Activated CD8-positive, alpha-beta memory T cell treated with anti-CD3 and anti-CD28 coated beads, Interleukin-2, amount 50 U/mL, for 24 hours (primary cell): ENCODE results near the gene IGHMBP2.

Experiments used
- DNase-seq: peaks from one replicate; pipeline ENCODE4 v3.0.0-alpha.2; 2020; ENCODE audit errors: extremely low read depth

The IGHMBP2 gene

DNA sequence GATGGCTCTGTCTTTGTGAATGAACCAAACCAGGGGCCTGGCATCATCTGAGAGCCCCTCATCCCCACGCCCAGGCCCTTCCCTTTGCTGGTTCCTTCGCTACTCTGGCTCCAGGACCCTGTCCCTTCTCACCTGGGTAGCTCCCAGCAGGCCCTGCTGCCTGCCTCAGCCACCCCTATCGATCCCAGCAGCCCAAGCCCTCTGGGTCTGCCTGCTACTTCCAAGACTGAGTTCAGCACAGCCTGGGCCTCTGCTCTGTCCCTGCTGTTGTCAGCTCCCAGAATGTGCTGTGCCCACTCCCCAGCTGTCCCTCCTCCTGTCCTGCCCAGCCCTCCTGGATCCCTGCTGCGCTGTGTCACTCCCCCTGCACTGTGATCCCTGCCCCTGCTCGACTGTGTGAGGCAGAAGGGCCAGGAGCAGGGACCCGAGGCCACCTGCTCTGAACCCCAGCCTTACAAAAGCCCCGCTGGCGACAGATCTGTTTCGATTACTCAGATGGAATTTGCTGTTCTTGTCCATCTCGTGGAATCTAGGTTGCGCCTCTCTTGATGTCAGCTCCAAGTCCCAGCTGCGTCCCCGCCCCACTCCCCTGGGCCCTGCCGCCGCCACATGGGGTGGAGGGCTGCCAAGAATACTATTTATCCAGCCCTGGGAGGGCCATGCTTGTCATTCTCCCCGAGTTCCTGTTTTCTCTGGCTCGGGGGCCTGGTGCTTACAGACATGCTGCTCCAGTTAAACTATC, 13.0 kb upstream of the IGHMBP2 start:
- DNase-seq, result no peak

DNA sequence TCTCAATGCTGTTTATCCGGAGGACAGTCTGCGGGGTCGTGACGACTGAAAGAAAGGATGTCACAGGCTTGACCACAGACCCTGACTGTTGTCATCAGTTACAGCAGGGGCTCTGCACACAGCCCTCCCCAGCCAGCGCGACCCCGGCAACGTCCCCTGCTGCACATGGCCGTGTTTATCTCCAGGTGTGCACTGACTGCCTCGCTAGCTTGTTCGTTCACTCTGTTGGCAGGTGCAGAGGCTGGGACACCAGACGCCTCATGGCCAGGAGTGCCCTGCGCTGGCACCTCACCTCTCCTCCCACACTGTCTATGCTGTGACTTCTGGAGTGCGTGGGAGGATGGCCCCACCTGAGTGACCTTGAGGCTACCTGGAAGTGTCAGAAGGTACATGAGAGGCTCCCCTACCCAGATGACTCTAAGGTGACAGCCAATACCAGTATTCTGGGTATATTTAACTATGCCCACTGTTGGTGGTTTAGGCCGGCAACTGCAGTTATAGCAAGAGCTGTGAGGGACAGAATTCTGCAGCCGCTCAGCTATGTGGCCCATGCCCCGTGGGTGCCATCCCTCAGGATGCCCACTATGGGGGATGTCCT, 12.2 kb upstream of the IGHMBP2 start:
- DNase-seq, result no peak

DNA sequence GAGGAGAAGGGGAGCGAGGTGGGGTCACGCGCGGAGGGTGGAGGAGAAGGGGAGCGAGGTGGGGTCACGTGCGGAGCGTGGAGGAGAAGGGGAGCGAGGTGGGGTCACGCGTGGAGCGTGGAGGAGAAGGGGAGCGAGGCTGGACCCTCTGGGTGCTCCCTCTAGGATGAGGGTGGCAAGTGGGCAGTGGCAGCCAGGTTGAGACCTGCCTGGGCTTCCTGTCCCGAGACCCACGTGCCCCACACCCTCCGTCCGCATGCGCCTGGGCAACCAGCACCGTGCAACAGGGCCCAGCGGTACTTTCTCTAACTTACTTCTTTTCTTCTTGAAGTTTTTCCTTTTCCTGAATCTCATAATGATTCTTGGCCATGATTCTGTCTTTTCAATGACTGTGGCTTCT, 11.1 kb upstream of the IGHMBP2 start:
- DNase-seq, result no peak

DNA sequence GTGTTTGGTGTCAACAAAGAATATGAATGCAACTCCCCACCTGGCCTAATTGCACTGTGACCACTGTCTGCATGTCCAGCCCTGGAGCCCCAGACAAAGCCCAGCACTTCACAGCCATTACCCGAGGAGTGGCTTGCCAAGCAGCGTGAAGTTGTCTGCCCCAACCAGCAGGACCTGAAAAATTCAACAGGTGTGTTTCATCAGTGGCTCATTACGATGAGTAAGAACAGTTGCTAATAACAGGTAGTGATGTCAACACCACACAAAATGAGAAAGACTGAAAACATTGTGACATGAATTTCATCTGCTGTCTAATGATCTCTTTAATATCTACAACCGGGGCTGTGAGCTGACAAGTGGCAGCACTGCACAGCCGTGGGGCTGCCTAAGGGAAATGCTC, 10.4 kb upstream of the IGHMBP2 start:
- DNase-seq, result no peak

DNA sequence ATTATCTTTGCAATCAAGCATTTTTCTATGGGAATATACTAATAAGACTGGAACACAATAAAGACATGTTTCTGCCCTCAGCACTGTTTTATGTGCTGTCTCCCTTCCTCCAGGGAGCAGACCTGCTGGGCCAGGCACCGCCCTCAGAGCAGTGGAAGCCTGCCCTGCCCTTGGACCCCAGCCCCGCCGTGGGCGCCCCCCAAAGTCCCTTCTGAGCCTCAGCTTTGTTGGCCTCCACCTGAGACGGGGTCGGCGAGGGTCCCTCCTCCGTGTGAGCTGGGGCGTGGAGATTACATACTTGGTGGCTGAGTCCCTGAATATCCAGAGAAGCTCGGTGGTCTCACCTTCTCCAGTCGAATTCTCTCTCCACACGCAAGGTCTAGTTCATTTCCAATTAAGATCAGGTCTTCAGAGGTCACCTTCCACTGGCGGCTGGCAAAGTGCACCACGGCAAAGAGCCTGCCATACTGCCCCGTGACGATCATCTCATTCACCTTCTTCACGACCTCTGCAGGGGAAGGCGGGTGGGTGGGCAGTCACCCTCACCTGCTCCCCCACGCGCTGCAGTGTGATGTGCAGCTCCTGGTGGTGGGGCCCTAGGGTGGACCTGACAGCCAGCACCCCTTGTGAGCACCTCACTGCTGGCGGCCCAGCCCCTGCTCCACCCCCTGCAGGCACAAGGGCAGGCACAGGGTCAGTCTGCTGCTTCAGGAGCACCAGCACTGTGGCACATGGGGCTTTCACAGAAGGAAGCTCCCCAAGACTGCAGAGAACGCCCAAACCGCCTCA, 7.3 kb upstream of the IGHMBP2 start:
- no peak for DNase-seq

DNA sequence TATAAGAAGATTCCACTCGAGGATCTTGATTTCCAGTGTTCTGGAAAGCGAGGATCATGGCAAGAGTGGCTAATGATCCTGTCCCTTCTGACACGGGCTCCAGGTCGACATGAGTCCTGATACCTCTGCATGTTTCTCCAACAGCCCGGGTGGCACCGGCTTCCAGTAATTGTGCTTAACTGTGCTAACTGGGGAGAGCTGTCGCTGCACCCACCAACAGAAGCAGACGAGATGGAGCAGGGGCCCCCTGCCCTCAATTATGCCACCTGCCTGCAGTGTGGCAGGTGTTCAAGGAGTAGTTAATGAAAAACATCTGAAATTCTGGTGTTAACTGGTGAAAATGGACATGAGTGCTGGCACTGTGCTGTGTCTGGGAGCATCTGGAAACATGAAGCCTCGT, 6.2 kb upstream of the IGHMBP2 start:
- DNase-seq, result no peak

DNA sequence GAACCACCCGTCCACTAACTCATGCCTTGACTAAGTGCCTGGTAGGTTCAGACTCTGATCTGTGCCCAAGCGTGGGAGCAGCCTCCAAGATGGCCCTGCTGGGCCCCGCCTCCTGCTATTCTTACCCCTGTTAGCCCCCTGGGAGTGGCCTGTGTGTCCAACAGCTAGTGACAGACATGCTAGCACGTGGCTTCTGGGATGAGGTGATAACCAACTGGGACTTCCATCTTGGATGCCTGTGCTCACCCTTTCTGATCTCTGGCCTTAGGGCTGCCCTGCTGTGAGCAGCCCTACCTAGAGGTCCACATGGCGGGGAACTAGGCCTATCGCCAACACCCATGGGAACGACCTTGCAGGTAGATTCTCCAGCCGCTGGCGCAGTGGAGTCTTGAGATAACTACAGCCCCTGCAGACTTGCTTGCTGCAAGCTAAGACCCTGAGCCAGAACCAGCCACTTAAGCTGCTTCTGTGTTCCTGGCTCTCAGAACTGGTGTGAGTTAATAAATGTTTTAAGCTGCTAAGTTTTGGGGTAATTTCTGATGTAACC, 2.8 kb upstream of the IGHMBP2 start:
- no peak for DNase-seq

DNA sequence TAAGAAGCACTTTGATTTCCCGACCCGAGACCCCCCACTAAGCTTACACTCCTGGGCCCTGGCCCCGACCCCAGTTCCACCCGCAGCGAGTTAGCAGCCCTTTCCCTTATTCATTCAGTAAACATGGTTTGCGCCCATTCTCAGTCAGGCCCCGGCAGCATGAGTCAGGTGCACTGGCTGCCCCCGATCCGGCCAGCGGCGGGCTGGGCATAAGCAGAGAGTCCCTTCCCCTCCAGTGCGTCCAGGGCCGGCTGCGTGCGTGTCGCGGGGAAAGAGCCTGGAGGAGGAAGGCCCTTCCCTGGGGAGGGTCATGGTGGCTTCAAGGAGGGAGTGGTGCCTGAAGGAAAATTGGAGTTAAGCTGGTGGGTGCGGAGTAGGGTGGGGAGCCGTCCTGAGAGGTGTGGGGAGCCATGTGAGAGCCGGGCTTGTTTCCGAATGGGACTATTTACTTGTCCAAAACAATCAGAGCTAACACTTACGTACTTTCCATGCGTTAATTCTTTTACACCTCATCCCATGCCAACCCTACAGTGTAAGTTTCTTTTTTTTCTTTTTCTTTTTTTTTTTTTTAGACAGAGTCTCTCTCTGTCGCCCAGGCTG, 657 bp downstream of the IGHMBP2 start:
- no peak for DNase-seq

DNA sequence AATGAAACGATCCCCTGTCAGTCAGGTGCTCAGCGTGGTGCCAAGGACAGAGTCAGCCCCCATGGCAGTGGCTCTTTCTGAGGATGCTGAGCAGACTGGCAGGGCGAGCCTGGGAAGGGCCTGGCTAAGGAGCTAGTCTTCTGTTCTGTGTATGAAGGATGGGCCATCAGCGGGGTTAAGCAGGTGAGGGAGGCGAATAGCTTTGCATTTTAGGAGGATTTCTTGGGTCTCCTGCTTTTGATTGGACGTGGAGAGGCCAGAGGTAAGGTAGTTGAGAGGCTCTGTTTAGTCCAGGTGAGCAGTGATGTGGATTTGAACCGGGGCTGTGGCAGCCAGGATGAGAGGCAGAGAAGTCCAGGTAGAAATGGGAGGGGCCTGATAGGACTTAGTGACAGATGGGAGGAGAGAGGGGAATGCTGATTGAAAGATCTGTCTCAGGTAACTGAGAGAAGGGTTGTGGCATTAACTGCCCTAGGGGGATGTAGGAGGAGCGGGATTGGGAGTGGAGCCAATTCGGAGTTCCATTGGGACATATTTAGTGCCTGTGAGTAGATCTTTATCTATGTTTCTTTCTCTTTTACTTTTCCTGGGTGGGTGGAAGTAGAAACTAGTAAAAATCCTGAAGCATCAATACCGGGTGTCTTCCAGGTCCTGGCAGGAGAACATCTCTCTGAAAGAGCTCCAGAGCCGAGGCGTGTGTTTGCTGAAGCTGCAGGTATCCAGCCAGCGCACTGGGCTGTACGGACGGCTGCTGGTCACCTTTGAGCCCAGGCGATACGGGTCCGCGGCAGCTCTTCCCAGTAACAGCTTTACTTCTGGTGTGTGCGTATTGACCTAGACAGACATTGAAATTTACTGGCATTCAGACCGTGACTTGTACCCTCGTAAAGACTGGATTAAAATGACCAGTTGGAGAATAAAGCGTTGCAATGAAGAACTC, 2.0 kb downstream of the IGHMBP2 start:
- DNase-seq, result no peak

DNA sequence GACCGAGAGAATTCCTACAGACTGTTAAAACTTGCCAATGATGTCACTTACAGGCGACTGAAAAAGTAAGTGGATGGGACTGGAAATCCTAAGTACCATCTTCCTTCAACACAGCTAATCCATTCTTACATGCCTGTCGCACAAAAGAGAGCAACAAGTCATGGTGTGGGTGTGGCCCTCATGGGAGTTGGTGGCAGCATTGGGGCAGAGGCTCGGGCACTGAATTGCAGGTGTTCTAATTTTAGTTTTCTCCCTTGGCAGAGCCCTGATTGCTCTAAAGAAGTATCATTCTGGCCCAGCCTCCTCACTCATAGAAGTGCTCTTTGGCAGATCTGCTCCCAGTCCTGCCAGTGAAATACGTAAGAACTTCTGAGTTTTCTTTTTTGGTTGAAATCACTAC, 4.6 kb downstream of the IGHMBP2 start:
- no peak for DNase-seq

DNA sequence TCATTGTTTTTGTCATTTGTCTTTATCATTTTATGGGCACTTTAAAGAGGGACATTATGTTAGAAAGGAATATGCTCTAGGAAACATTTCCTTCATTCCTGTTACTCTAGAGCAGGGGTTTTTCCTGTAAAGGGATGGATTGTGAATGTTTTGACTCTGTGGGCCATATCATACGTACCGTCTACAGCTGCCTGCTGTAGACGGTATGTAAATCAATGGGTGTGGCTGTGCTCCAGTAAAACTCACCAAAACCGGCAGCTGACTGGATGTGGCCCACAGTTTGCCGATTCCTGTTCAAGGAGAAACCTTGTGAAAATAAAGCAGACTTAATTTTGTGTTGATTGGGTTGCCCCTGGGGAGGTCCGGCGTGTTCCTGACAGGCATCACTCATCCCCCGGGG, 7.3 kb downstream of the IGHMBP2 start:
- no peak for DNase-seq

DNA sequence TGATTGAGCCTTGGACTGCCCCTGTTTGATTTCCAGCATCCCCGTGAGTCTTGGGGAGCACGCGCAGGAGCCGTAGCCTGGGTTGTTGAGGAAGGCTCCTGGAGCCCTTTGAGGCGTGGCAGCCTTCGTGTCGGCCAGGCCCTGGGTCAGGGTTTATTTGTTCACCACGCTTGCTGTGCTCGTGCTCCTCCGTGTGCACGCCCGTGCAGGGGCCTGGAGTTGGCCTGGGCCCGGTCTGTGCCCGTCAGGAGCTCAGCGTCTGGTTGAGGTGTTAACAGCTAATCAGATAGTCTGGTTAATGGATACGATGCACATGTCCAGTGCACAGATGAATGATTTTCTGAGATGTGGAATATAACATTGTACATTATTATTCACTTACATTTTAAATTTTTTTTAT, 8.0 kb downstream of the IGHMBP2 start:
- DNase-seq, result no peak

DNA sequence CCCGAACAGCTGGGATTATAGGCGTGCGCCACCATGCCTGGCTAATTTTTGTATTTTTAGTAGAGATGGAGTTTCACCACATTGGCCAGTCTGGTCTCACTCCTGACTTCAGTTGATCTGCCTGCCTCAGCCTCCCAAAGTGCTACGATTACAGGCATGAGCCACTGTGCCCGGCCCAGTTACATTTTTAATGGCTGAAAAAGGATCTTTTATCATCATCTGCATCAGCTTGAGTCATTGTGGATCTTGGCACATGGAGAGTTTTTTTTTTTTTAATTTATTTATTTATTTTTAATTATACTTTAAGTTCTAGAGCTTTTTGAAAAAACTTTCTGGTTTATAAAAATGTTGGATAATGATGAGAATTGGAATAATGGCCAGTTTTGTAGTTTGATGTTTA, 8.6 kb downstream of the IGHMBP2 start:
- no peak for DNase-seq

DNA sequence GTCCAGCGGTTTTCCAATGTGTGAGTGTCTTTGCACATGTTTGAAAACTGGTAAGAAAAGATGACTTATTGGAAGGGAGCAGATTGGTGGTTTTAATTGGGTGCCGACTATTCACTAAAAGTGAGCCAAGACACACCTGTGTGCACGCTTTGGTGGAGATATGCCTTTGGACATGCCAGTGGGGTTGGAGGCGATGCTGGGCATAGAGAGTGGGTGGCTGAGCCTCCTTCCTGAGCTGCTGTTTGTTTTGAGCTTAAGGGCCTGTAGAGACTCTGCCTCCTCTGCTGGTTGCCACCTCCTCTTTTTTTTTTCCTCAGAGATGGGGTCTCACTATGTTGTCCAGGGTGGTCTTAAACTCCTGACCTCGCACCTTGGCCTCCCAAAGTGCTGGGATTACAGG, 9.5 kb downstream of the IGHMBP2 start:
- no peak for DNase-seq

DNA sequence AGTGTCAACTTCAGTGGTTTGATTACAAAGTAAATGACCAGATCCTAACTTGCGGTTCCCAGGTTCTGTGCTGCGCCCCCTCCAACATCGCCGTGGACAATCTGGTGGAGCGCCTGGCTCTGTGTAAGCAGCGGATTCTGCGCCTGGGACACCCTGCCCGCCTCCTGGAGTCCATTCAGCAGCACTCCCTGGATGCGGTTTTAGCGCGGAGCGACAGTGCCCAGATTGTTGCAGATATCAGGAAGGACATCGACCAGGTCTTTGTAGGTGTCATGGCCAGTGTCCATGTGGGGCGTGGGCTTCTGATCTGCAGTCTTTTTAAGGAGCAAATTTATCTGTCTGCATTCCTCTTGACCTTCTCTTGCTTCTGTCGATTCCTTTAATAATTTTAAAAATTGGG, 11.1 kb downstream of the IGHMBP2 start:
- DNase-seq, result no peak

DNA sequence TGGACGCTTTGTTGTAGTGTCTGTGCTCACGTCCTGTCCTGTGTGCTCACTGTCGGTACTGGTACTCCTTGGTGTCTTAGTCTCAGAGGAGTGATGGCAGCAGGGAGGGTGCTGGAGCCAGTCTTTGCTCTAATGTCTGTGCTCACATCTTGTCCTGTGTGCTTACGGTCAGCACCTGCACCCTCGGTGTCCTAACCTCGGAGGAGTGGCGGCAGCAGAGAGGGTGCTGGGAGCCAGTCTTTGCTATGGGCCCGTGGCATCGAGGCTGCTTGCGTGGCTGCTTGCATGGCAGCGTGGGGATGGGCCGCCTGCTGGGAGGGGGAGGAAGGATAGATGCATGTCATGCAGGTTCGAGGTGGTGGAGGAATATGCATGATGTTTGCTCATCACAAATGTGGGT, 12.7 kb downstream of the IGHMBP2 start:
- no peak for DNase-seq

DNA sequence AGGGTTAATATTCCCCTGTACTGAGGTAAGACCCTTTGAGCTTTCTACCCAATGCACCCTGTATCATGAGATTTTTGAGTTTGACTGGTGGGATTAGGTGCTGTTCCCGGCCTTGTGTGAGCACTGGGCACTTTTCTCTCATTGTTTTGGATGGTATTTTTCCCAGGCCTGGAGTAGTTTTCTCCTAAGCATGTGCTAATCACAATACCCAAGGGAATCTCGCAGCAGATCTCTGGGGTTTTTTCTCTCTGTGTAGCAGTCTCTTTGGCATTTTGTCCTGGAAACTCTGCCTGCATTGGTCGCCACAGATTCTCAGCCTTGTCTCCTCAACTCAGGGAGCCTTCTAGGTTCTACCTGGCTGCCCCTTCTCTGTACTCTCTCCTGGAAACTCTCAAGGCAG, 19.9 kb downstream of the IGHMBP2 start:
- no peak for DNase-seq

DNA sequence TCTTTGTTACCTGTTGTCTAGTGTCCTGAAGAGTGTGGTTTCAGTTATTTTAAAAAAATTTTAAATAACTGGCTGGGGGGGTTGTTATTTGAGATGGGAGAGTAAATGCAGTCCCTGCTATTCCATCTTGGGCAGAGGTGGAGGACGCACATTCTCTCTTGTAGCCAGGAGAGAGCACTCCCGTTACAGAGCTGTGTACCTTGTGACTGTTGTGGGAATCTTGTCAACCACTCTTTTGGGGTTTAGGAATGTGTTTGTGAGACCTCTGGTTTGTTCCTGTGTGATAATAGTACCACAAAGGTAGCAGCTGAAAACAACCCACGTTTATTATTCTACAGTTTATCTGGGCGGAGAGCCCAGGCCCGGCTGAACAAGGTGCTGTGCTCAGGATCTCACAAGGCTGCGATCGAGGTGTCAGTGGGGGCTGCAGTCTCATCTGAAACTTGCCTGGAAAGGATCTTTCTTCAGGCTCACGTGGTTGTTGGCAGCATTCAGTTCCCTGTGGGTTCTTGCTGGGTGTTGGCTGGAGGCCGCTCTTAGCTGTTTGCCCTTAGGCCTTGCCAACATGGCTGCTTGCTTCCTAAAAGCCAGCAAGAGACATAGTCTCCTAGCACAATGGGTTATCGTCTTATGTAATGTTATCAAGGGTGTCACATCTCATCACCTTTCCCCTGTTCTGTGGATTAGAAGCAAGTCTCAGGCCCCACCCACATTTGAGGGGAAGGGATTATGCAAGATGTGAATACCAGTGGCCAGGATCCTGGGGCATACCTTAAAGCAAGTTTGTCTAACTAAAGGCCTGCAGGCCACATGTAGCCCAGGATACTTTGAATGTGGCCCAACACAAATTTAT, 20.6 kb downstream of the IGHMBP2 start:
- DNase-seq, result no peak

DNA sequence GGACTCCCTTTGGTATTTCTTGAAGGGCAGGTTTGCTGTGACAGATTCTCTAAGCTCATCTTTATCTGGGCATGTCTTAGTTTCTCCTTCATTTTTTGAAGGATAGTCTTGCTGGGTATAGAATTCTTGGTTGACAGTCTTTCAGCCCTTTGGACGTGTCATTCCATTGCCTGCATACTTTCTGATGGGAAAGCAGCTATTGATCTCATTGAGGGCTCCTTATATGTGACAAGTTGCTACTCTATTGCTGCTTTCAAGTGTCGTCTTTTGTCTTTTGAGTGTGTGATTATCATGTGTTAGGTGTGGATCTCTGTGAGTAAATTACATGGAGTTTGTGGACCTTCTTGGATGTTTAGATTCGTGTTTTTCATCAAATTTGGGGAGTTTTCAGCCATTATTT, 21.9 kb downstream of the IGHMBP2 start:
- no peak for DNase-seq
